DOHH2 (cell line): Measurements from ENCODE around the gene EPHB1.

Experiments
- EZH2phosphoT487 ChIP-seq: fragments of 200-600 bp; sonication (generic); IDR thresholded peaks from 2 replicates; pipeline ENCODE4 v1.6.1; 2017; ENCODE audit warnings: borderline replicate concordance, mild to moderate bottlenecking, antibody characterized with exemption, low read length, moderate library complexity, mixed read lengths
- TF ChIP-seq, protein P1 (sequence below): fragments of 200-600 bp; sonication (generic); IDR thresholded peaks from one replicate; pipeline ENCODE4 v1.5.1; 2014; ENCODE audit warnings: antibody characterized with exemption, mild to moderate bottlenecking, low read depth, low read length; ENCODE audit not compliant: poor library complexity, severe bottlenecking

DNA sequence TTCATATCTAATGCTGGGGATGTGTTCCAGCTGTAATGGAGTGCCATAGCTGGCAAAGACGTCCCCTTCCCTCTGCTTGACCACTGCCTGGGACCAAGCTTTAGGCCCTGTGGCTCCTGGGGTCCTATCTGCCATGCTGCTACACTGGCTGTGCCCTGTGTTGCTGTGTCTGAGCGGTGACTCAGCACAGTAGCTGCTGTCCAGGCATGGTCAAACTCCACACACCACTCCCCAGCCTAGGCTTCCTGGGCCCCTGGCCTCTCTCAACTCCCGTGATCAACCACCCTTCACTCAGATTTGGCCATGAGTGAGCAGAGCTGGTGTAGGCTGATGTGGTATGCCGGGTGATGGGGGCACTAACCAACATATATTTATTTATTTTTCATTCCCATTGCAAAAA is 27.0 kb downstream of the EPHB1 start:
- TF ChIP-seq, protein P1, sequence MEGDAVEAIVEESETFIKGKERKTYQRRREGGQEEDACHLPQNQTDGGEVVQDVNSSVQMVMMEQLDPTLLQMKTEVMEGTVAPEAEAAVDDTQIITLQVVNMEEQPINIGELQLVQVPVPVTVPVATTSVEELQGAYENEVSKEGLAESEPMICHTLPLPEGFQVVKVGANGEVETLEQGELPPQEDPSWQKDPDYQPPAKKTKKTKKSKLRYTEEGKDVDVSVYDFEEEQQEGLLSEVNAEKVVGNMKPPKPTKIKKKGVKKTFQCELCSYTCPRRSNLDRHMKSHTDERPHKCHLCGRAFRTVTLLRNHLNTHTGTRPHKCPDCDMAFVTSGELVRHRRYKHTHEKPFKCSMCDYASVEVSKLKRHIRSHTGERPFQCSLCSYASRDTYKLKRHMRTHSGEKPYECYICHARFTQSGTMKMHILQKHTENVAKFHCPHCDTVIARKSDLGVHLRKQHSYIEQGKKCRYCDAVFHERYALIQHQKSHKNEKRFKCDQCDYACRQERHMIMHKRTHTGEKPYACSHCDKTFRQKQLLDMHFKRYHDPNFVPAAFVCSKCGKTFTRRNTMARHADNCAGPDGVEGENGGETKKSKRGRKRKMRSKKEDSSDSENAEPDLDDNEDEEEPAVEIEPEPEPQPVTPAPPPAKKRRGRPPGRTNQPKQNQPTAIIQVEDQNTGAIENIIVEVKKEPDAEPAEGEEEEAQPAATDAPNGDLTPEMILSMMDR, result no peak
- TF ChIP-seq EZH2phosphoT487, result no peak
